ENCODE results near the gene GRB7. TPM values are rescaled to one million over a fixed set of nuclear protein-coding genes. Genes with fewer than 3 reads are reported as not detected.

The GRB7 gene
- total RNA-seq, 2 donors from 2014 or later, result 25.4 to 39.9 TPM

DNA sequence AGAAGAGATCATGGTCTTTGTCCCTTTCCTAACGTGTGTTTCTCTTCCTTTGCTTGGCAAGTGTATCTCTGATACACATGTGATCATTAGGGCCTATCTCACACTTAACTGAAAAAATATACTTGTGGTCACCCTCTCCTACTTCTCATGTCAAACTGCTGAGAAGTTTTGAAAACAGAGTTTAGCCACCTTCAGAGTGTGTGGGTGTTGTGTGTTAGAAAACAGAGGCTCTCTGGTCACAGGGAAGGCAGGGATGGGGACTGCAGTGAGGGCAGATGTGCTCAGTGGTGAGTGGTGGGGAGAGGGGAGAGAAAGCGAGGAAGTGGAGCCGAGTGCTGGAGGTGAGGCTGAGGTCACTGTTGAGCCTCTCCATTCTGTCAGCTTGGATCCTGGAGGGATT lies 29.4 kb downstream of the GRB7 start:
- no peaks in the 10 kb centered on the region for H3K27me3 ChIP-seq
- ATAC-seq (no peak), DNase-seq (no peak)
- no peak overlapping the region for H3K4me3 ChIP-seq
- no peak overlapping the region for H3K27ac ChIP-seq
- H3K9me3 ChIP-seq, result no peaks in the 10 kb centered on the region
- WGBS, 2 donors, result 71 to 78% methylated on average over 3 of the region's 3 CpGs
- intact Hi-C loops (cut with DNase I), result no loop called here
- no peaks in the 10 kb centered on the region for H3K4me1 ChIP-seq
- H3K36me3 ChIP-seq (replicated peaks in 1 of 2; ENCODE audit: insufficient read depth in 1 of 2, low read depth in 2 of 2), result no peaks in the 10 kb centered on the region
- TF ChIP-seq POLR2A (IDR thresholded peaks at IDR 0.05), result no peak
- TF ChIP-seq, protein P1, sequence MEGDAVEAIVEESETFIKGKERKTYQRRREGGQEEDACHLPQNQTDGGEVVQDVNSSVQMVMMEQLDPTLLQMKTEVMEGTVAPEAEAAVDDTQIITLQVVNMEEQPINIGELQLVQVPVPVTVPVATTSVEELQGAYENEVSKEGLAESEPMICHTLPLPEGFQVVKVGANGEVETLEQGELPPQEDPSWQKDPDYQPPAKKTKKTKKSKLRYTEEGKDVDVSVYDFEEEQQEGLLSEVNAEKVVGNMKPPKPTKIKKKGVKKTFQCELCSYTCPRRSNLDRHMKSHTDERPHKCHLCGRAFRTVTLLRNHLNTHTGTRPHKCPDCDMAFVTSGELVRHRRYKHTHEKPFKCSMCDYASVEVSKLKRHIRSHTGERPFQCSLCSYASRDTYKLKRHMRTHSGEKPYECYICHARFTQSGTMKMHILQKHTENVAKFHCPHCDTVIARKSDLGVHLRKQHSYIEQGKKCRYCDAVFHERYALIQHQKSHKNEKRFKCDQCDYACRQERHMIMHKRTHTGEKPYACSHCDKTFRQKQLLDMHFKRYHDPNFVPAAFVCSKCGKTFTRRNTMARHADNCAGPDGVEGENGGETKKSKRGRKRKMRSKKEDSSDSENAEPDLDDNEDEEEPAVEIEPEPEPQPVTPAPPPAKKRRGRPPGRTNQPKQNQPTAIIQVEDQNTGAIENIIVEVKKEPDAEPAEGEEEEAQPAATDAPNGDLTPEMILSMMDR (IDR thresholded peaks at IDR 0.05), result no peak

DNA sequence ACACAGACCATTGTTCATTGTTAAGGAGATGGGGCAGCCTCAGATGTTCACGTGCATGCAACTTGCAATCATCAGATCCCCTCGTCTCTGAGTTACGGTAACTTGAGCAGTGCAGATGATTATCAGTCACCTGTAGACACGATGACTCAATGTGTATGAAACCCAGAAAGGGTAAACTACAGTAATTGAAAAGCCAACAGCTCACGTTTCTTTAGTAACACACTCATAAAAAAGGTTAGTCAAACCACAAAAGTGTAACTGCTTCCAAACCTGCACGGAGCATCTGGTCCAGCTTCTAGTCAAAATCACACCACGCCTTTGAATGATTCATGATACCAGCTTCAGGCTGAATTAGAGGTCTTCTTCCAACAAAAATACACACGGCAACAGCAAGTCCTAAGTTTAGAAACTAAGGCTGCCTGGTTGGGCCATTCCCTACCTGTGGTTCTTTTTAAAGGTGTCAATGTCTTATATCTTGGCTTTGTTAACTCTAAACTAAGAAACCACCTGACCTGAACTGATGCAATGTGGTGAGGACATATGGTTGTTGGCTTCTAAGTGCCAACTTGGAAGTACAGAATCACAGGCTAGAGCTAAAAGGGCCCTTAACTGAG lies 32.3 kb downstream of the GRB7 start:
- Histone ChIP-seq H3K9me3 (no peaks in the 10 kb centered on the region), H3K4me1 (no peaks in the 10 kb centered on the region), H3K27me3 (no peaks in the 10 kb centered on the region), H3K36me3 (replicated peaks in 1 of 2; ENCODE audit: insufficient read depth in 1 of 2, low read depth in 2 of 2) (no peaks in the 10 kb centered on the region), H3K27ac (no peak overlapping the region), H3K4me3 (no peak overlapping the region)
- intact Hi-C loops (cut with DNase I), result no loop called here
- TF ChIP-seq, protein P1 (IDR thresholded peaks at IDR 0.05), result no peak
- no peak for TF ChIP-seq POLR2A (IDR thresholded peaks at IDR 0.05)
- no peak for ATAC-seq
- no peak for DNase-seq
- 61 to 66% methylated on average over 8 of the region's 8 CpGs for WGBS, 2 donors

DNA sequence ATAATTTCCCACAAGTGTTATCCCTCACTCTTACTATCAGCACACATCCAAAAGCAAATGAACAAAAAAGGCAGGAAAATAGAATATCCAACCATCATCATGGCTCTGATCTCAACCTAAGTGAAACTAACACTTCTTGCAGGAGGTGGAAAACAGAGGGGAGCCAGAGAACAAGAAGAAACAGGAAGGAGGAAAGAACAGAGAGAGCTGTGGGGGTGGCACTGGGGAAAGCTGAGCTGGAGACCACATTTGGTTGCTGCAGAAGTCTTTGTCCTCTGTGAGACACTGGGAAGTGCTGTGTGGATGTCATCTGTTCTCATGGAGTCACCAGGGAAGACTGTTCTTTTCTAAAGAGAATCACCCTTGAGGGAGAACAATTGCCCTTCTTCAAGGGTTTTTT lies 34.7 kb downstream of the GRB7 start:
- DNase-seq (no peak), ATAC-seq (no peak)
- H3K9me3 ChIP-seq, result no peaks in the 10 kb centered on the region
- H3K27me3 ChIP-seq, result no peaks in the 10 kb centered on the region
- H3K4me3 ChIP-seq, result no peak overlapping the region
- no peaks in the 10 kb centered on the region for H3K4me1 ChIP-seq
- H3K36me3 ChIP-seq (replicated peaks in 1 of 2; ENCODE audit: insufficient read depth in 1 of 2, low read depth in 2 of 2), result no peaks in the 10 kb centered on the region
- no peak overlapping the region for H3K27ac ChIP-seq
- intact Hi-C loops (cut with DNase I), result no loop called here
- TF ChIP-seq, protein P1 (IDR thresholded peaks at IDR 0.05), result no peak
- no peak for TF ChIP-seq POLR2A (IDR thresholded peaks at IDR 0.05)

DNA sequence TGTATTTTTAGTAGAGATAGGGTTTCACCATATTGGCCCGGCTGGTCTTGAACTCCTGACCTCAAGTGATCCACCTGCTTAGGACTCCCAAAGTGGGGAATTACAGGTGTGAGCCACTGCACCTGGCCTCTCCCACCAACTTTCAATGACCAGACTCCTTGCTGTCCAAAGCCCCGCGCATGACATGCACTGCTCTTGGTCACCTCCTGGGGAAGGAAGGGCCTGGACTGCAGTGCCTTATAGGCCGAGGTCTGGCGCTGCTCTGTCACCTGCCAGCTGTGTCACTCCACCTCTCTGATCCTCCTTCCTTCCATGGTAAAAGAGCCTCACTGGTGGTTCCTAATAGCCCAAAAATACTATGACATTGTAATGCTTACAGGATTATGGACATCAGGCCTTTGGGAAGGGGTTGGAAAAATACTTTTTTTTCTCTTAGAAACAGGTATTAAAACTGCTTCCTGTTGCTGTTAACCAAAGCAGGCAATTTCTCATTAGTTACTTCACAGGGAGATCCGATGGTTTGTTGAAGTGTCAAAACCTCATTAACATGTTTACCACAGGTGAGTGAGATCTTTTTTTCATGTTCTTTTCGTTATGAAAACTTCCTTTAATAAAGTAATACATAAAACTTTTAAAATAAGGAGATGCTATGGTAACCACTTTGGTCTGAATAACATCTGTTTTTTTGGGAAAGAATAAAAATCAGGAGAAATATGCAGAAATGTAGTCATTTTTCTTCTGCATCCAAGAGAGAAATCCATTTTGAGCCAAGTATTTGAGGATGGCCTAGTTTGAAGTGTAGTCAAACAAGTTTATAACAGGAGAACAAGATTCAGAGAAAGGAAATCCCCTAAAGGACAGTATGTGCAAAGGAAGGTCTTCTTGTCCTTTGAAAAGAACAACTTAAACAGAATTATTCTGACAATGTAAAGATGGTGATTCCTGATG lies 35.5 kb downstream of the GRB7 start:
- DNase-seq, result no peak
- Histone ChIP-seq H3K36me3 (replicated peaks in 1 of 2; ENCODE audit: insufficient read depth in 1 of 2, low read depth in 2 of 2) (no peaks in the 10 kb centered on the region), H3K27me3 (no peaks in the 10 kb centered on the region), H3K4me3 (no peak overlapping the region), H3K4me1 (no peaks in the 10 kb centered on the region), H3K9me3 (no peaks in the 10 kb centered on the region), H3K27ac (no peak overlapping the region)
- ATAC-seq, result no peak
- WGBS, 2 donors, result 75 to 78% methylated on average over 7 of the region's 7 CpGs
- TF ChIP-seq POLR2A (IDR thresholded peaks at IDR 0.05), result no peak
- TF ChIP-seq, protein P1 (IDR thresholded peaks at IDR 0.05), result no peak
- intact Hi-C loops (cut with DNase I), result no loop called here
